ENCODE results near the gene CORO1C.

GRCh38 chr12:108768591-108769500 is 37.5 kb upstream of the CORO1C start:
- TF ChIP-seq YY1 (IDR thresholded peaks at IDR 0.05) (no peak), CTCF (IDR thresholded peaks at IDR 0.05; ENCODE audit: low read depth, low read length, missing input control) (no peak), ZBTB33 (IDR thresholded peaks at IDR 0.05) (no peak), ATF3 (IDR thresholded peaks at IDR 0.05) (no peak), NR2F2 (IDR thresholded peaks at IDR 0.05) (no peak), RXRA (IDR thresholded peaks at IDR 0.05) (peak in 1 of 2 donors; percentile 39), EGR1 (IDR thresholded peaks at IDR 0.05; ENCODE audit: low read depth in 2 of 2) (no peak), TAF1 (conservative IDR thresholded peaks at IDR 0.05) (no peak), RAD21 (IDR thresholded peaks at IDR 0.05) (peak in 1 of 2 donors; percentile 44)

Data from liver (tissue), 3 donors.